GM21528 (cell line): ENCODE results near the gene GJA4.

Experiments used
- ATAC-seq: cut with Tn5 transposase; IDR thresholded peaks from one replicate; pipeline ENCODE4 v1.9.1; 2021; ENCODE audit warnings: mild to moderate bottlenecking, moderate library complexity; ENCODE audit not compliant: unreplicated experiment, low FRiP score

Gene GJA4

GRCh38 chr1:34827341-34827941 lies 34.6 kb downstream of the GJA4 start:
- no peak for ATAC-seq

GRCh38 chr1:34828611-34829010 lies 35.8 kb downstream of the GJA4 start:
- ATAC-seq = no peak

GRCh38 chr1:34829250-34829649 lies 36.5 kb downstream of the GJA4 start:
- no peak for ATAC-seq

GRCh38 chr1:34831721-34832246 lies 39.0 kb downstream of the GJA4 start:
- no peak for ATAC-seq

GRCh38 chr1:34833711-34834110 lies 40.9 kb downstream of the GJA4 start:
- ATAC-seq = no peak

- no peak for ATAC-seq
Observed at GRCh38 chr1:34839526-34840305, 46.9 kb downstream of the GJA4 start.

GRCh38 chr1:34840426-34840825 lies 47.6 kb downstream of the GJA4 start:
- no peak for ATAC-seq

GRCh38 chr1:34842073-34842472 lies 49.3 kb downstream of the GJA4 start:
- no peak for ATAC-seq

GRCh38 chr1:34842952-34843371 lies 50.2 kb downstream of the GJA4 start:
- no peak for ATAC-seq

- ATAC-seq = no peak
Observed at GRCh38 chr1:34843392-34844251, 50.8 kb downstream of the GJA4 start.

GRCh38 chr1:34844252-34844634 lies 51.4 kb downstream of the GJA4 start:
- no peak for ATAC-seq
